ENCODE data around the gene ASIC4.

DNA sequence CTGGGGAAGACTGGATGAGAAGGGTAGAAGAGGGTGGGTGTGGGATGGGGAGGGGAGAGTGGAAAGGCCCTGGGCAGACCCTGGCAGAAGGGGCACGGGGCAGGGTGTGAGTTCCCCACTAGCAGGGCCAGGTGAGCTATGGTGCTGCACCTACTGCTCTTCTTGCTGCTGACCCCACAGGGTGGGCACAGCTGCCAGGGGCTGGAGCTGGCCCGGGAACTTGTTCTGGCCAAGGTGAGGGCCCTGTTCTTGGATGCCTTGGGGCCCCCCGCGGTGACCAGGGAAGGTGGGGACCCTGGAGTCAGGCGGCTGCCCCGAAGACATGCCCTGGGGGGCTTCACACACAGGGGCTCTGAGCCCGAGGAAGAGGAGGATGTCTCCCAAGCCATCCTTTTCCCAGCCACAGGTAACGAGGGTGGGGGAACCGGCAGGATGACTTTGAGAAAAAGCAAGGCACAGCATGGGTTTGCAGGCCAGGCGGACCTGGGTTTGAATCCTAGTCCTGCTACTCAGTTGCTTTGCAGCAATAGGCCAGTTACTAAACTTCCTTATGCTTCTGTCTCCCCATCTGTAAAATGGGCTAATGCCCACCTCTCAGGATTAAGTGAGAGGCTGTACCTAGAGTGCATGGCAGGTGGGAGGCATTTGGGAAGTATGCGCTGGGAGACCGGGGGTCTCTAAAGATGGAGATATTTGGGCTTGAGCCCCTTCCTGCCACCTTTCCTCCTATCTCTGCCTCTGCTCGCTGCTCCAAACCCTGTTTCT is 58.1 kb downstream of the ASIC4 start, which contains the start of gene INHA:
- TF ChIP-seq EZH2phosphoT487 (IDR thresholded peaks at IDR 0.05; ENCODE audit: borderline replicate concordance, low read length) (no peak), EZH2 (IDR thresholded peaks at IDR 0.05; ENCODE audit: low read length, unreplicated experiment) (no peak)
- TF ChIP-seq, protein P1, sequence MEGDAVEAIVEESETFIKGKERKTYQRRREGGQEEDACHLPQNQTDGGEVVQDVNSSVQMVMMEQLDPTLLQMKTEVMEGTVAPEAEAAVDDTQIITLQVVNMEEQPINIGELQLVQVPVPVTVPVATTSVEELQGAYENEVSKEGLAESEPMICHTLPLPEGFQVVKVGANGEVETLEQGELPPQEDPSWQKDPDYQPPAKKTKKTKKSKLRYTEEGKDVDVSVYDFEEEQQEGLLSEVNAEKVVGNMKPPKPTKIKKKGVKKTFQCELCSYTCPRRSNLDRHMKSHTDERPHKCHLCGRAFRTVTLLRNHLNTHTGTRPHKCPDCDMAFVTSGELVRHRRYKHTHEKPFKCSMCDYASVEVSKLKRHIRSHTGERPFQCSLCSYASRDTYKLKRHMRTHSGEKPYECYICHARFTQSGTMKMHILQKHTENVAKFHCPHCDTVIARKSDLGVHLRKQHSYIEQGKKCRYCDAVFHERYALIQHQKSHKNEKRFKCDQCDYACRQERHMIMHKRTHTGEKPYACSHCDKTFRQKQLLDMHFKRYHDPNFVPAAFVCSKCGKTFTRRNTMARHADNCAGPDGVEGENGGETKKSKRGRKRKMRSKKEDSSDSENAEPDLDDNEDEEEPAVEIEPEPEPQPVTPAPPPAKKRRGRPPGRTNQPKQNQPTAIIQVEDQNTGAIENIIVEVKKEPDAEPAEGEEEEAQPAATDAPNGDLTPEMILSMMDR (conservative IDR thresholded peaks at IDR 0.05; ENCODE audit: low read depth, low read length): no peak

Data from PC-3 (cell line).